GM21825 (cell line): ENCODE results near the gene NR2E1.

Source experiments
- ATAC-seq: cut with Tn5 transposase; IDR thresholded peaks from one replicate; pipeline ENCODE4 v1.9.1; 2021; ENCODE audit warnings: mild to moderate bottlenecking, moderate library complexity; ENCODE audit not compliant: unreplicated experiment

The NR2E1 gene

DNA sequence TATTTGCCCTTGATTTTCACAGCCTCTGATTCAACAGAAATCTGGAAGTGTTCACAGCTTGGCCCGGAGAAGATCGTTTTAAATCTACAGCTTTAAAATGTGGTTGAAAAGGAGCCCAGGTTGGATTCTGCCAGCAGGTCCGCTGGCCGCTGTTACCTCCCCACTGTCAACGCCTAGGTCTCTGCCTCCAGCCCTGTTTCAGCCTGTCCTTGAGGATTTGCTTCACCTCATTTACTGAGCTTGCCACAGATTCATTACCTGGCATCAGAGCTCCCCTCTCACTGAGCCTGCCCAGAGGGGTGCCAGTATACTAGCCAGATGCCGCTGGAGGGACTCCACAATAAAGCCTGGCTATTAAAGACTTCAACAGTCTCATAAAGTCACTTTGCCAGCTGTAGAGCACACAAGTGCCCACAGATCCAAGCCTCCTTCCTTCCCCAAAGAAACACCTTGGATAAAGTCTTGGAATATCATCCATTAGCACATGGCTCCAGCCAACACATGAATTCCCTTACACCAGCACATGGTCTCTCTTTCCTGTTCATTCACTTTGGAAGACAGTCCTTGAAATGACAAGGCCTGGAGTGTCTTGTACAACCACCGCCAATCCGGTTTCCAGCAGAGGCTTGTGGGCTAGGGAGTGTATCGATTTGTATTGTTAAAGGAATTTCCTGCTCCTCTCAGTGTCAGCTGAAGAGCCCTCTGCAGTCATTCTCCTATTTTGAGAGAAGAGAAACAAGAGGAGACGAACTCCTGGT lies 9.5 kb upstream of the NR2E1 start:
- no peak for ATAC-seq

DNA sequence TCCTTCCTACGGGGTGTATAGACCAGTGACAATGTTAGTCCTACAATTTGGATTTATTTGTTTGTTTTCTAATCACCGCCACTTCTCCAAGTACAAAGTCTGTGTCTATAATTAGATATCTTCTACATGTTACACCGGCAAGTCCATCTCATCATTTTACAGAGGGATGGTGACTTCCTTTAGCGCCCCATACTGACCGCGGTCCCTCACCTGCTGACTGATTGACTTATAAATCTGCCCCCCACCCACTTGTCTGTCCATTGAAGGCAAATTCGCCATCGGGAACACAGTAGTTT lies 8.9 kb upstream of the NR2E1 start:
- no peak for ATAC-seq

DNA sequence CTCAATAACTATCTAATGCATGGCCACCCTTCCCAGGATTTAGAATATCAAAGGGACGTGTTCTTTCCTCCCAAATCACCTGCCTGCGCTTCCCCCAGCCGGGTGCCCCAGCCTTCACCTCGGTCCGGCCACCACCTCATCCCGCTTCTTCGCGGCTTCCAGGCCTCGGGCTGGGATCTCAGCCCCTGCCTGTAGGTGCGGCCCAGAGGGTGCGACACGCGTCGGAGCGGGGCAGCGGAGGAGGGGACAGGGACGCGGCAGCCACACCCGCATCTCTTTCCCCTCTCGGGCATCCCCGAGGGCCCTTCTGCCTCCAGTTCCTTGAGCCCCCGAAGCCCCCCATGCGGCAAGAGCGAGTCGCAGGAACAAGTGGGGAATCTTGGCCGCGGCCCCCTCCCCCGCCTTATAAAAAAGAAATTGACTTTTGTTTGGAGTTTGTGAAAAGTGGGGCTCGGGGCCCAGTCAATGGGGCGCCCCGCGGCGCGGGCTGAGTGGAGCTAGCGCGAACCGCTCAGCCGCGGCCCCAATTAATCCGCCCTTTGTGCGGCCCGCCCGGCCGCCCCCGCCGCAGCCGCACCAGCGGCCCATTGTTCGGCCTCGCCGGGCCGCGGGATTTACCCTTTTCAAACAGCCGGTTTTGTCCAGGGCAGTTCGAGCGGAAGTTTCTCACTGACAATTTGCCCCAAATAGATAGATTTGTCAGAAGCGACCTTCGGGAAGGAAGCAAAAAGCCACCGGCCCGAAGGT lies 8.4 kb upstream of the NR2E1 start:
- no peak for ATAC-seq

DNA sequence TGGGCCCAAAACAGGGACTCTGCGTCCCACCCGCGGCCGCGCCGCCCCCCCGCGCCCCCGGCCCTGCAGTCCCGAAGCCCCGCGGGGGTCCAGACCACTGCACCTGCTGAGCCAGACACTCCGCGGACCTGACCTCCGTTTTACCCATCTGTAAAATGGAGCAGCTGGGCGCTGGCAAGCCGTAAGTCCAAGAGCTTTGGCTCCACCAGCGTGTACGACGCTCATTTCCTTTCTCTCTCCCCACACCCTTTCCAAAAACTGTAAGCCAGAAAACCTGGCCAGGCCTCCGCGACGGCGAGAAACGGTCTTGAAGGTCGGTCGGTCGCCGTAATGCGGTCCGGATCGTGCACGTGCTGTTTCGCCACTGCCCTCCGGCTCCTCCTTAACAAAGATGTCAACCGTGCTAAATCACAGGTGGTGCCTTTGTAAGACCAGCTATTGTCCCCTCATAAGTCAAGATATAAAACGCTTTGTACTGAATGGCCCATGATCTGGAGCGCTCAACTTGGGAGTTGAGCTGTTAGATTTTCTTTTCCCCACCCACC lies 7.8 kb upstream of the NR2E1 start:
- no peak for ATAC-seq

DNA sequence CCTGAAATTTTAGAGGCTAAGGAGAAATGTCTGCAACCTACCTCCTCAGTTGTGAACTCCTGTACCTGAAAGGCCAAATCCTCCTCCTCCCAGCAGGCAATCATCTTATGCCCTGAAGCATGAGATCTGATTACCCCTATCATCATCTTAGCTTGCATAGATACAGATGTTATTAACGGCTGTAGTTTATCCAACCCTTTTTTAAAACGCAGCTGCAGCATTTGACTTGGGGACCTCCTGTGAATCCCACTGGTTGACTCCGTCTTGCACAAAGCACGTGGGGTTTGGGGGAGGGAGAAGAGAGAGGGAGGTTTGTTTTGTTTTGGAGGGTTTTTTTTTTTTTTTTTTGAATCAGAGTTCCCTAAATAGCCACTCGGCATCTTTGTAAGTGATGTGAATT lies 5.8 kb upstream of the NR2E1 start:
- no peak for ATAC-seq

DNA sequence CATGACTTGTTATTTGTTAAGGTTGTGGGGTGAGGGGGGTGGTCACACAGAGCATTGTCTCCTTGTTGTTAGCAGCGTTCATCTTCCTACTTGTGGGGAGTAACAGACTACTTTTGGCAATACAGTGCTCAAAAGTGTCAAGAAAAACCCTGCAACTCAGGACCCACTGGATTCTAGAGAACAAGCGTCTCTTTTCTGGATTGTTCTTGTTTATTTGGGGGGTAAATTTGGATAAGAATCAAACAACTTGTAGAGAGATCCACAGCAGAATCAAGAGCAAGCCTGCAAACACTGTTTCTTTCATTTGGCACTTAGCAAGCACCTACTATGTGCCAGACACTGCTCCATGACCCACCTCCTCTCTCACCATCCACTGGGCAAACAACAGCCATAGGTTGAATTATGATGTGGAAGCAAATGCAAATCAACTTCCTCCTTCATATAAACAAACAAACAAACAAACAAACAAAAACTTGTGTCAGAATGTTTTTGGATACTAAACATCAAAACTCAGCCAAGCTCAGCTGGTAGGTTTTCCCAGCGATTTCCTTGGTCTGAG lies 4.0 kb upstream of the NR2E1 start:
- no peak for ATAC-seq

DNA sequence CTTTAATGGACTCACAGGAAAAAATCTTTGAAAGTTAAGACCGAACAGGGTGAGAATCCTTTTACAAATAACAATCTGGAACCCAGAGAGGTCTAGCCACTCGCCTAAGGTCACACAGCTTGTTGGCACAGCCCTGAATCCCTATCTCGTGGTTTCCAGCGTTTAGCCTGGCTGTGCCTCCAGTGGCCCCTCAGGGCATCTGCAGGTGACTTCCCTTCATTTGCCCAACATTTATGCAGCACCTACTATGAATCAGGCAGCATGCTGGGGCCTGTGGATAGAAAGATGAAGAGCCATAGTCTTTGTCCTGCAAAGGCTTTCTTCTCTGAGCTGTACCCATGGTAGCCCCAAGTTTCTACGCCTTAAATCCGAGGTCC lies 2.6 kb upstream of the NR2E1 start:
- ATAC-seq = no peak

DNA sequence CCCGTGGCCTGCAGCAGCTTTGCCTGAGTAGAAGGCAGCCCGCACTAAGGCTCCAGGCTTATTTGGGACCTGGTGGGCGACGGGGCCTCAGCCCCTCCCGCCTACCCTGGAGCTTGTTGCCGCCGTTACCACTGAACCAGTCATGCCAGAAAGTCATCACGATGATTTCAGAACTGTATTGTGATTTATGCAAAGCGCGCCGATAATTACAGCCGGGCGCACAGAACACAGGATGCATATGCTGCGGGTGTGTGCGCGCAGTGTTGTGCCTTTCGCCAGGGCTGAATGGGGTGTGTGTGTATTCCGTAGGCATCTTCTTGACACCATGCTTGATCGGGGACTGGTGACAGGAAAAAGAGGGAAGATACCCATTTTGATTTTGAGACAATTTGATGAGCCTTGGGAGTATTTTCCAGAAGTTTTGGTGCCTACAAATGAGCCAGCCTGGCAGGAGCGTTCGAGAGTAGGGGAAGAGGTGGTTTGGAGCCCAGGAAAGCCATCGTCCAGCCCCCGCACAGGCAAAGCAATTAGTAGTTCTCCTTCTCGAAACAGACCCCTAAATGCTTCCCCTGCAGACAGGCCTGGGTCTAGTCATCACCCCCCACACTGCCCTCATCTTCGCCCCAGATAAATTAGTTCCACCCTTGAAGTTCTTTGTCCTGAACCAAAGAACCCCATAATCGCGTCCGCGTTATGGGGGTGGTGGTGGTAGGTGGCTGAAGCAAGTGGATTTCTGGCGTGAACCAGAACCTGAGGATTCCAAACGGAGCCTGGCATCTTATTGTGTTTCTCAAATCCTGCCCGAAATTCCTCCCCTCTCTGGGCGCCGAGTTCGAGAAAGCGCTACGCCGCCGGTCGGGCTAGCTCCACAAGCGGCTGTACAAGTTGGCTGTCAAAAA lies 1.9 kb upstream of the NR2E1 start:
- no peak for ATAC-seq

DNA sequence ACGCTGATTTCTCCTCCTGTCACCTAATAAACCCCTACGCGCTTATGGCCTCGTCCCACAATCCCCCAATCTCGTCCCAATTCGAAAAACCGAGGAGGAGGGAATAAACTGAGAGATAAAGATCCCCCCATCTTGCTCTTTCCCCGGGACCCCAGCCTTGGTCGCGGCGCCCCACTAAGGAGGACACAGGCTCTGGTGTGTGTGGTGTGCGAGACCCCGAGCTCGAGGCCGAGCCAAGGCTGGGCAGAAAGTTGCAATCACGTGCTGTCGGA lies 1.3 kb upstream of the NR2E1 start:
- no peak for ATAC-seq

DNA sequence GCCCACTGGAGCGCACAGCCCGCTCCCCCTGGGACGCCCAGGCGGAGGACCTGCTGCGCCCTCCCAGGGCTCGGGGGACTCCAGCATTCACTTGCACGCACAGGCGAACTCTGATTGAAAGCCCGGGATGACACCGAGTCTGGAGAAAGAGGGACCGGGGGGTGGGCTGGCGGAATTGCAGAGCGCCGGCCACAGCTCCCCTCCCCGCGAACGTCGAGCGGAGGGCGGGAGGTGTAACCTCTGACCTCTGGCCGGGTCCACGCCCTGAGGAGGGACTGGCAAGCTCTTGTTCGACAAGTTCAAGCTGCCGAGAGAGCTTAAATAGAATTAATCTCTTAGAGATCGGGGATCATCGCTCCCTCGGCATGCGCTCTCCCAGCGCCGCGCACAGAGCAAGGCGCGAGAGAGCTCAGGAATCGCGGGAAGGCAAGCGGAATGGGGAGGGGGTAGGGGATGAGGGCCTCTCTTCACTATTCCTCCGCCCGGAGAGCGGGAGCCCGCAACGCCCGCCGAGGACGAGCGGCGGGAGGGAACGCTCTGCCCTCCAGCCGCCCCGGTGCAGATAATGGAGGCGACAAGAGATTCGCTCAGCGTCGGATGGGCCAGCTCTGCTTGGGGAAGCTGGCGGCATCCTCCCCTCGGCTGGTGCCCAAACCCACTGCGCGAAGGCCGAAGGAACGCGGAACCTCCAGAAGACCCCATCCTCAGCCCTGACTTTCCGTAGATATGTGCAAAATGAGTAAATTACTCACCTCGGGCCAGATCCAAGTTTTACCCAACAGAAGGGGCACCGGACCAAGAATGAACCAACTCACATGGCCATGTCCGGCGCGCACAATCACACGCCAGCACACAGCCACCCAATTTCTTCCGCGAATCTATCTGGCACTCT lies 761 bp upstream of the NR2E1 start:
- no peak for ATAC-seq

DNA sequence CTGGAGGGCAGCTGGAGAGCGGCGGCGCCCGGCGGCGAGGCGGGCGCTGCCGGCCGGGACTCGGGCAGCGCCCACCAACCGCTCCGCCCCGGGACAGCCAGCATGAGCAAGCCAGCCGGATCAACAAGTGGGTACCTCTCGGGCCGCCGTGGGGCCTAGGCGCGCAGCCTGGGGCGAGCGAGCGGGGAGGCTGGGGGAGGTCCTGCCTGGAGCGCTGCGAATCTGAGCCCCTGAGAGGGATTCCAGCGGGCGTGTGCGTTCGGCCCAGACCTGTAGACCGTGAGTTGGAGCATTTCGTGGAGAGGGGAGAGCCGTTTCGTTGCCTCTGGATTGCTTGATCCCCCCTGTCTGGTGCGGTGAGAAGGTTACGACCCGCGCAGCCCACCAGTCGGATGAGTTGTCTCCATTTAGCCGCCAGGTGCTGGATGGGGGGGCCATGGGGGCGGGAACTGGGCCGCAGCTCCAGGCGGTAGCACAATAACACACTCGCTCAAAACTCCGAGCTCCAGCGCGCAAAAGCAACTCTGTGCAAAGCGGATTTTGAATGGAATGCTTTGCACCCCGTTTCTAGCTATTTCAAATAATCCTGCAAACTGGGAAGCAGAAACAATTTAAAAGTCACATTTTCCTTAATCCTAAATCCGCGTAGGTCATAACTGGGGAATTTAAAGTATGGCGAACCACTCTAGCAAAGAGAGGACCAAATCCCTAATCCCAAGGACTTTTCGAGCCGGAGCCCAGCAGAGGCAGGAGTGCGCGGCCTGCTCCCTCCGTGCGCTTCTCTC lies 1.0 kb downstream of the NR2E1 start:
- no peak for ATAC-seq

DNA sequence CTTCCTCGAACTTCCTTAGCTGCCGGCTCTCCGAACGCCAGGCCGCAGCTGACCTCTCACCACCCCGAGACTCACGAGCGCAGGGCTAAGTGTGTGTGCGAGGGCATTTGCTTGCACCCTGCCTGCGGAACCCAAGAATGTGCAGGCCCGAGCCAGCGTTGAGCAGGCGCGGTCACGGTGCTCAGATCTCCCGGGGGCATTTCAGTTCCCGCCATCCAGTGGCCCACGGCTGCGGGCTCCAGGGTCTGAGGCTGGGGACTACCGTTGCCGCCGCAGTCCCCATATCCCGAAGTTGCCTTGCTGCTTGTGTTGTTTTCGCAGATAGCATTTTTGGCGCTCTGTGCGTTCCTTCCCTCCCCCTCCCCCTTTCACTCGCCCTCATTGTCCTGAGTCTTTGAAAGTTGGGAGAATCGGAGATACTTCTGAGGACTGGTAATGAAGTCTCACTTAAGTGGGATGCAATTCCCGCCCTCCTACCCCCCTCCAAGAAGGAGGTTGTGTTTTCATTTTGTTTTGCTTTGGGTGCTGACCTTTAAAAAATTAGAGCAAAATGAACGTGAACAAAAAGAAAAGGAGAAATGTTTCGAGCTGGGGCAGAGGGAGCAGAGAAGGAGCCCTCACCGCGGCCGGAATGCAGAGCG lies 1.7 kb downstream of the NR2E1 start:
- ATAC-seq = no peak

DNA sequence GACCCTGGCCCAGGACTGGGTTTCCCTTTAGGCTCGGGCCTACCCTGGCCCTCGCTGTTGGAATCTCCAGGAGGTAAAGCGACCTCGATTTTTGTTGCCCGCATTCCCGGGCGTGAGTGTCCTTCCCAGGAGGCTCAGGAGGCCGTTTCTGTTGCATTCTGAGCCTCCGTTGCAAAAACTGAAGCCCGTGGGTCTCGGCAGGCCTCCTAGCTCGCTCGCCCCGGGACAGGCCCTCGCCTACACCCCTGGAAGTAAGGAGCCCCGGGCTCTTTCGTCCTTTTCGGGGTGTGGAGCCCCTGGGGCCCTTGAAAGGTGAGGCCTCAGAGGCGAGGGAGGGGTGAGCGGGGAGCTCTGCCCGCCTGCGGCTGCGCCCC lies 2.3 kb downstream of the NR2E1 start:
- ATAC-seq = no peak

DNA sequence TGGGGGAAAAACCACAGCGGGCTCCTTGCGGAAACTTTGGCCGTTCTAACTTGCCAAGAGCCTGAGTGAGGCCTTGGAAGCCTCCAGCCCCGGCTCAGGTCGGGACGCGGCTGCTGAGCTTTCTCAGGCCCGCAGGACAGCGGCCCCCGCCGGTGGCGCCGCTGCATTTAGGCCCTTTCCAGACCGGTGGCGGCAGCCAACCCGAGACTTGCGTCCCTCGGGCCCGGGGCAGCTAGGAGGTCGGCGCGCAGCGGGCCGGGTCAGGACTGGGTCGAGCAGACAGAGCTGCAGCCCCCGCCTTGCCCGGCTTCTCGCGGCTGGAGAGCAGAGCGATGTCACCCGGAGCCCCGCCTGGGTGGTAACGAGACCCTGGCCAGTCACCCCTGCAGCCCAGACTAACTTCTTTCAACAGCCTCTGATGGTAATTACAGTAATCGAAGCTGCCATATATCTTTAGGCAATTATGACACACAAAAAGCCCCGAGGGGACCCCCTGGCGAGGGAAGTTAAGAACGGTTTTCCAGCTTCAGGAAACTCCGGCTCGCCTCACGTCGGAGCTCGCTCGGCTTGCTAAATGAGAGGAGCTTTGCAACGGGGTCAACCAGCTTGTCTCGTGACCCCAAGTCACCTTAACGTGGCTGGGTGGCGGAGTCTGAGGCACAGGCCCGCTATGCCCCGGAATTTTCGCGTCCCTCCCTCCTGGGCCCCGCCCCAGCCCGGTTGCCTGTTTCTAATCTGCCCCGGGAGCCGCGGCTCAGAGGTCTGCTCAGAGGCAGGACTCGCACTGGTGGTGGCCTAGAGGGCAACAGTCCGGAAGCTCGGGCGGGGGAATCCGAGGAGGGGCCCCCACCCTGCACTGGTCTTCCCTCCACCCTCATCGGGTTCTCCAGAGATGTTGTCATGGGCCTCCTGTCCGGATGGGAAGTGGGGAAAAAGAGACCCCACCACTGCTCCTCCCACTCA lies 3.0 kb downstream of the NR2E1 start:
- no peak for ATAC-seq

DNA sequence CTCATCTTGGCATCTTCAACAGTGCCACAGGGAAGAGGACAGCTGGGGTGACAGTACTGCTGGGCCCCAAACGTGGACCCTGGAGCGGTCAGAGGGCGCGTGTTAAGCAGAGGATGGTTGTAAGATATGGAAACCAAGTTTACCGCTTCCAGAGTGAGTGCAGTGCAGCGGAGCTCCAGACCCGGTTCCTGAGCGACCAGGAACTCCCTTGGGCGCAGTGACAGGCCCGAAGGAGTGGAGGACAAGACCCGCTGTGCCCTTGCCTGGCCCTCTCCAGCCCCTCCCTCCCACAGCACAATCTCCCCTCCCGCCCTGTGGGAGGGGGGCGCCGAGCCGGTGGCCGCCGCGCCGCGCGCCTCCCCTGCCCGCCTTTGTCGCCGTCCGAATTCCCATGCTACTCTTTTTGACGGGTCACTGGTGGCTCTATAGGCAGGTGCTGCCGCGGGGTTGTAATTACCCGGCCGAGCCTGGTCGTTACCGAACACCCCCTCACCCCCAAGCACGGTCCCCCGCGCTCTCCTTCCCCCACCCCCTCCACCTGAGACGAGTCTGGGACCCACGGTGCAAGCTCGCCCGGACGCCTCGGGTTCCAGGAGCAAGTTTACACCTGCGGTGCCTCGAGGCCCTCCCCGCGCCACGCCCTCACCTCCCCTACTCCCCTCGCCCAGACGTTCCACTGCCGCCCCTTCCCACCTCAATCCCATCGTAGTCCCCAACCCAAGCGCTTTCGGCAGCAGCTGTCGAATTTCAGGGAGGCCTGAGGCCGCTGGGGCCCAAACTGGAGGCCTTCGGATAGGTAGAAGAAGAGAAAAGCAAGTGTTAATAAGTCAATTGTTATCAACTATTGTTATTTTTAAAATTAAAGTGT lies 3.9 kb downstream of the NR2E1 start:
- ATAC-seq = no peak

DNA sequence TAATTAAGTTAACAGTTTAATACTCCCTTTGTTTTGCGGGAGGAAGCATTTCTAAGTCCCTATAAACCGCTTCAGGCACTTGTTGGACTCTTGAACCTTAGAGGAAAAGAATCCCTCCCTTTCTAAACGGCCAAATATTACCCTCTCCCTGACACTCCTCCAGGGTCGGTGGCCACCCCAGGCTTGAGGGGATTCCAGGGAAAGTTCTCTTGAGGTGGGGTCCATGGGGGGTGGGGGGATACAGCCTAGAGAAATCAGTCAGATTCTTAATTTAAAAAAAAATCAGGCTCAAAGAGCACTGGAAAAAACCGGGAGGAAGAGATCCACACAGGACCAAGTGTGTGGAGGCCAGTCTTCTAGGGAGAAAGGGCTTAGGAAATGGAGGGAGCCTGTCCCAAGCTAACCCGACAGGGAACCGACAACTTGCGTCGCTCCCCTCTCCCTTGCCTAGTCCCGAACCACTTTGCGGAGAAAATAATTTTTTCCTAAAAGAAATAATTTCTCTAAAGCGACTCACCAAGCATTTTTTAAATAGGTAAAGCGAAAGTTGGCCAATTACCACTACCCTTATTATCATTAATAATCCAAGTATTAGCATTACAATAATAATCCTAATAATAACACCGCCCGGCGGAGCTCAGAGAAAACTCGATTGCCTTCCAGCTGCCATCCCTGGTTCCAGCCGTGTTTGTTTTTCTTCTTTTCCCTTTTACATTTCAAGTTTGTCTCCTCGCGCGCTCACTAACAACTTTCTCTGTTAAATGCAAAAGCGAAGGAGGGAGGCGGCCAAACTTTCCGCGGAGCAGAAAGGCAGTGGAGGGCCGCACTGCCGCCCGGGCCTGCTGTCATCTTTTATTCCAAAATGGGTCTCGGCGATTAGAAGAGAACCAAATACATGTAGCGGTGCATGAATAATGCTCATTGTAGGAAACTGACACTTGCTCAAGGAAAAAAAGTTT lies 4.8 kb downstream of the NR2E1 start:
- ATAC-seq = no peak
